Activated naive CD4-positive, alpha-beta T cell treated with anti-CD3 and anti-CD28 coated beads, Interleukin-2, amount 50 U/mL, for 24 hours (primary cell): ENCODE measurements around the gene NFIL3.
"Not testable (repeated sequence)": the region's sequence is repeated elsewhere in the genome, so short reads cannot be mapped to it uniquely, and the experiment has no call there.

Experiments used
- H3K27ac Mint-ChIP-seq: one replicate; pipeline ENCODE4 v1.8.0; 2021; ENCODE audit warnings: mild to moderate bottlenecking, mixed read lengths
- H3K27me3 Mint-ChIP-seq: one replicate; pipeline ENCODE4 v1.8.0; 2021; ENCODE audit warnings: mixed read lengths
- H3K36me3 Mint-ChIP-seq: one replicate; pipeline ENCODE4 v1.8.0; 2021; ENCODE audit warnings: mixed read lengths
- H3K4me1 Mint-ChIP-seq: one replicate; pipeline ENCODE4 v1.8.0; 2021; ENCODE audit warnings: mixed read lengths
- H3K4me3 Mint-ChIP-seq: one replicate; pipeline ENCODE4 v1.8.0; 2021; ENCODE audit warnings: mild to moderate bottlenecking, mixed read lengths
- H3K9me3 Mint-ChIP-seq: one replicate; pipeline ENCODE4 v1.8.0; 2021; ENCODE audit warnings: mixed read lengths

The NFIL3 gene

DNA sequence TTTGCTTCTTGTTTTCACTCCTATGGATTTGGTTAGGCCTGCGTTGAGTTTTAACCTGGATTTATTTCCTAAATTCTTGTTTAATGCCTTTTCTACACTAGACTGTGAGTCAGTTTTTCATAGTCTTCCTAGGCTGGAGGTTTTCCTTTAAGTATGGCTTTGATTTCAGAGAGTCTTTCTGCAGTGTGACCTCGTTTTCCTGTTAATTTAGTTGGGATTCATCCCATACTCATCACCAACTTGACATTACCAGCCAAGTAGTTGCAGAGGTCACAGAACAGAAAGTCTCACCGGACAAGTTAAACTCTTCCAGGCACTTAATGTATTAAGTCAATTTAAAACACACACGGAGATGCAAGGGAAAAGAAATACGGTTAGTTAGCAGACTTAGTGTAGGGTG, 32.2 kb downstream of the NFIL3 start:
- Mint-ChIP-seq H3K36me3 (no peaks in the 10 kb centered on the region), H3K4me3 (no peak overlapping the region), H3K4me1 (peaks cover 10% of the 10 kb centered on the region), H3K9me3 (no peaks in the 10 kb centered on the region), H3K27me3 (no peaks in the 10 kb centered on the region), H3K27ac (no peak overlapping the region)

- not testable (repeated sequence) for H3K27me3 Mint-ChIP-seq, H3K4me3 Mint-ChIP-seq, H3K36me3 Mint-ChIP-seq, H3K4me1 Mint-ChIP-seq, H3K9me3 Mint-ChIP-seq, H3K27ac Mint-ChIP-seq
Observed at GRCh38 chr9:91389686-91390085, 33.9 kb downstream of the NFIL3 start.

GRCh38 chr9:91386765-91387164, 36.9 kb downstream of the NFIL3 start:
- H3K36me3 Mint-ChIP-seq: peaks cover 1% of the 10 kb centered on the region
- H3K27me3 Mint-ChIP-seq: no peaks in the 10 kb centered on the region
- no peak overlapping the region for H3K4me3 Mint-ChIP-seq
- no peaks in the 10 kb centered on the region for H3K9me3 Mint-ChIP-seq
- H3K27ac Mint-ChIP-seq: no peak overlapping the region
- no peaks in the 10 kb centered on the region for H3K4me1 Mint-ChIP-seq

- H3K4me1 Mint-ChIP-seq: no peaks in the 10 kb centered on the region
- no peaks in the 10 kb centered on the region for H3K27me3 Mint-ChIP-seq
- no peaks in the 10 kb centered on the region for H3K9me3 Mint-ChIP-seq
- no peak overlapping the region for H3K27ac Mint-ChIP-seq
- H3K36me3 Mint-ChIP-seq: peaks cover 1% of the 10 kb centered on the region
- H3K4me3 Mint-ChIP-seq: no peak overlapping the region
Observed at GRCh38 chr9:91384954-91385353, 38.7 kb downstream of the NFIL3 start.

GRCh38 chr9:91383577-91383976, 40.1 kb downstream of the NFIL3 start:
- Mint-ChIP-seq H3K27ac (no peak overlapping the region), H3K27me3 (no peaks in the 10 kb centered on the region), H3K4me1 (no peaks in the 10 kb centered on the region), H3K36me3 (peaks cover 1% of the 10 kb centered on the region), H3K9me3 (no peaks in the 10 kb centered on the region), H3K4me3 (no peak overlapping the region)

DNA sequence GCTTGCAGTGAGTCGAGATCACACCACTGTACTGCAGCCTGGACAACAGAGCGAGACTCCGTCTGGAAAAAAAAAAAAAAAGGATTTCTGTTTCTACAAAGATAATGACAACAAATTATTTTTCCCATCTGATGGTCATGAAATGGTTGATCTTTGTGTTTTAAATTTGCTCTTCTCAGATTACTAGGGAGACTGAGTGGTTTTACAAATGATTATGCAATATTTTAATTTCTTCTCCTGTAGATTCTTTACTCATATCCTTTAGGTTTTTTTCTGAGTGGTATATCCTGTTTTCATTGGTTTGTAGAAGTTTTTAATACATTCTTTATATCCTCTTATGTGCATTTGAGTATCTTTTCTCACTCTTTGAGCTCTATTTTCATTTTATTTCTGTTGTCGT, 41.3 kb downstream of the NFIL3 start:
- H3K9me3 Mint-ChIP-seq: no peaks in the 10 kb centered on the region
- no peak overlapping the region for H3K27ac Mint-ChIP-seq
- H3K27me3 Mint-ChIP-seq: no peaks in the 10 kb centered on the region
- peaks cover 1% of the 10 kb centered on the region for H3K36me3 Mint-ChIP-seq
- H3K4me3 Mint-ChIP-seq: no peak overlapping the region
- H3K4me1 Mint-ChIP-seq: no peaks in the 10 kb centered on the region

DNA sequence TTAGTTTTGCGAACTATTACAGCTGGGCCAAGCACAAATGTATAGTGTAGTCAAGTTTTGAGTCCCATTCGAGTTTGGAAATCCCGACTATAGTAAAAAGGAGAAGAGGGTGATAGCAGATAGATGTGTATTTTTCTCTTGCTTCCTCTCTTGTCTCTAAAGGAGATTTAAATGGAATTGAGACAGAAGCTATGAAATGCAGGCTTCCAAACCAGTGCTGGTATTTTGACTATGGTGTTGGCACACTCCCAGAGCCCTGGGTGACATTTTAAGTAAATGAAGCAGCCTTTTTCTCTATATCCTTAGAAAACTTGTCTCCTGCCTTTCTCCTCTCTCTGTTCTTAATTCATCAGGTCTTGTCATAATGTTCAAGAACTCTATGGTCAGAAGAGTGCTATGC, 44.2 kb downstream of the NFIL3 start:
- Mint-ChIP-seq H3K27ac (no peak overlapping the region), H3K9me3 (no peaks in the 10 kb centered on the region), H3K4me1 (peaks cover 3% of the 10 kb centered on the region), H3K4me3 (no peak overlapping the region), H3K36me3 (no peaks in the 10 kb centered on the region), H3K27me3 (no peaks in the 10 kb centered on the region)

DNA sequence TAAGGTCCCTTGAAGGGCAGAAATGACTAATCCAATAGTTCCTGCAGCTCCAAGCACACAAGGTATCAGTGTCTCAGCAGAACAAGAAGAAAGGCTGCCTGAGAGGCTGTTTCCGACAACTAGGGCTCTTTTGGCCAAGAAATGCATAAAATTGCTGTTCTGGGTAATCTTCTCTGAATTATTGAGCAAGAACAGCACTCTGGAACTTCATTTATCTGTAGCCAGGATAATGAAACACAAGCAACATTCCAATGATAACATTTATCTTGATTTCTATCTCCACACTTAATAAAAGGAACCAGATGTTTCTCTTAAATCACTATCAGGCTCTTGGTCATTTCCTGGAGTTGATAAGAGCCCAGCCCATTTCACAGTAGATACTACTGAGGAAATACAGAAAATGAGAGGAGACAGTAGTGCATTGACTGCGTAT, 44.9 kb downstream of the NFIL3 start:
- Mint-ChIP-seq H3K4me1 (peaks cover 3% of the 10 kb centered on the region), H3K36me3 (no peaks in the 10 kb centered on the region), H3K9me3 (no peaks in the 10 kb centered on the region), H3K27me3 (no peaks in the 10 kb centered on the region), H3K4me3 (no peak overlapping the region), H3K27ac (no peak overlapping the region)

GRCh38 chr9:91378054-91378453, 45.6 kb downstream of the NFIL3 start:
- not testable (repeated sequence) for H3K27ac Mint-ChIP-seq, H3K9me3 Mint-ChIP-seq, H3K36me3 Mint-ChIP-seq, H3K4me1 Mint-ChIP-seq, H3K27me3 Mint-ChIP-seq, H3K4me3 Mint-ChIP-seq

DNA sequence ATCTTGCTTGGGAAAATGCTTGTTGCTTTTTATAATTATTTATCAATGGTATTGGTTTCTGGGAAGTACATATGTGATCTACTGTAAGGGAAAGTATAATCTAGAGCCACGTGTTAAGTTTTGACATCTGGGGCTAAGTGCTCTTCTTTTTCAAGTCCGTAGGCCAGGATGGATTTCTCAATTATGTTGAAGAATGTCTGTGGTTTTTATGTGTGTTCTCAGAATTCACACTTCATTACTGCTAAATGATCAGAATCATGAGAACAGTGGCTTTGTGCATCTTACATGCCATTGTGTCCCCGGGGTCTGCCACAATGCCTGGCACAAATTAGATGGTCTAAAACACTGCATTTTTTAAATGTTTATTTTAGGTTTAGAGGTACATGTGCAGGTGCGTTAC, 47.4 kb downstream of the NFIL3 start:
- Mint-ChIP-seq H3K36me3 (no peaks in the 10 kb centered on the region), H3K4me1 (peaks cover 3% of the 10 kb centered on the region), H3K4me3 (no peak overlapping the region), H3K27me3 (no peaks in the 10 kb centered on the region), H3K9me3 (no peaks in the 10 kb centered on the region), H3K27ac (no peak overlapping the region)

- H3K36me3 Mint-ChIP-seq: no peaks in the 10 kb centered on the region
Observed at GRCh38 chr9:91374939-91375338, 48.7 kb downstream of the NFIL3 start.

DNA sequence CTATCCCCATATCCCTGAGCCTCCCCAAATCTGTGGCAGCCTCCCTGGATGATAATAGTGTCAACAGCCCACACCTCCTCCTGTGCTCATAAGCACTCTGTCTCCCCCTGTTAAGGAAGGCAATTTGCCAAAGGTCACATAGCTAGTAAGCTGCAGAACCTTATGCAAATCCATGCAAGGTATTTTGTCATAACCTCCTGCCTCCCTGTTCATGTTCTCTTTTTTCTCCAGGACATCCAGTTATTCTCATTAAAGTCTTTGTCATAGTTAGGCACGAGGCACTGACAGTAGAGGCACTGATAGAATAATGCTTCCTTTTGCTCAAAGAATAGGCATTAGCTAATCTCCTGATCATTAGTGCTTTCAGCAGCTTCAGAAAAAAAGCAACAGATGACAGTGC, 51.7 kb downstream of the NFIL3 start:
- Mint-ChIP-seq H3K4me3 (no peak overlapping the region), H3K27me3 (no peaks in the 10 kb centered on the region), H3K27ac (no peak overlapping the region), H3K4me1 (peaks cover 3% of the 10 kb centered on the region), H3K36me3 (no peaks in the 10 kb centered on the region), H3K9me3 (no peaks in the 10 kb centered on the region)

More at GRCh38 chr9:91374939-91375338, 48.7 kb downstream of the NFIL3 start:
- H3K4me3 Mint-ChIP-seq: no peak overlapping the region
- no peak overlapping the region for H3K27ac Mint-ChIP-seq
- H3K9me3 Mint-ChIP-seq: no peaks in the 10 kb centered on the region
- no peaks in the 10 kb centered on the region for H3K27me3 Mint-ChIP-seq
- peaks cover 3% of the 10 kb centered on the region for H3K4me1 Mint-ChIP-seq

- not testable (repeated sequence) for H3K4me1 Mint-ChIP-seq, H3K4me3 Mint-ChIP-seq, H3K27ac Mint-ChIP-seq, H3K27me3 Mint-ChIP-seq, H3K9me3 Mint-ChIP-seq, H3K36me3 Mint-ChIP-seq
Observed at GRCh38 chr9:91370006-91370405, 53.6 kb downstream of the NFIL3 start.

- no peaks in the 10 kb centered on the region for H3K27me3 Mint-ChIP-seq
- no peak overlapping the region for H3K4me3 Mint-ChIP-seq
- no peak overlapping the region for H3K27ac Mint-ChIP-seq
- peaks cover 24% of the 10 kb centered on the region for H3K4me1 Mint-ChIP-seq
- H3K9me3 Mint-ChIP-seq: no peaks in the 10 kb centered on the region
- peaks cover 1% of the 10 kb centered on the region for H3K36me3 Mint-ChIP-seq
Observed at GRCh38 chr9:91364702-91365101, 58.9 kb downstream of the NFIL3 start.

GRCh38 chr9:91364005-91364404, 59.6 kb downstream of the NFIL3 start:
- H3K36me3 Mint-ChIP-seq: peaks cover 1% of the 10 kb centered on the region
- no peak overlapping the region for H3K4me3 Mint-ChIP-seq
- no peaks in the 10 kb centered on the region for H3K27me3 Mint-ChIP-seq
- H3K27ac Mint-ChIP-seq: no peak overlapping the region
- no peaks in the 10 kb centered on the region for H3K9me3 Mint-ChIP-seq
- H3K4me1 Mint-ChIP-seq: peaks cover 31% of the 10 kb centered on the region

GRCh38 chr9:91362051-91362611, 61.5 kb downstream of the NFIL3 start:
- Mint-ChIP-seq H3K4me1 (peaks cover 47% of the 10 kb centered on the region), H3K27me3 (no peaks in the 10 kb centered on the region), H3K27ac (peak overlapping the region; percentile 84), H3K9me3 (no peaks in the 10 kb centered on the region), H3K36me3 (peaks cover 3% of the 10 kb centered on the region), H3K4me3 (peak overlapping the region; percentile 89)

- Mint-ChIP-seq H3K4me3 (peak within 1 kb of the TSS; percentile 89), H3K27me3 (no peaks in the 10 kb centered on the region), H3K9me3 (no peaks in the 10 kb centered on the region), H3K27ac (peak within 1 kb of the TSS; percentile 92), H3K4me1 (peaks cover 52% of the 10 kb centered on the region), H3K36me3 (peaks cover 6% of the 10 kb centered on the region)
Observed at GRCh38 chr9:91361291-91362050, 62.2 kb downstream of the NFIL3 start, which contains the start of gene AUH. TSS of gene AUH (minus strand) at chr9:91361918. CDS start at chr9:91361889, 29 bp downstream.
